Spleen (tissue), 11 donors: ENCODE results near the gene BTRC. TPM values are rescaled to one million over a fixed set of nuclear protein-coding genes. Genes with fewer than 3 reads are reported as not detected.

ENCODE experiments used
- DNase-seq: peaks from one replicate; pipeline ENCODE4 v3.0.0-alpha.2; 2020
- H3K27ac ChIP-seq, 8 donors: fragments of 200-600 bp; sonication (generic) in 7 of 8; 1 replicate in 4 of 8; 2 replicates in 4 of 8; pipeline versions ENCODE4 v1.5.0 to v1.8.0; 2016 to 2021; ENCODE audit warnings: inconsistent platforms in 4 of 8, mild to moderate bottlenecking in 4 of 8, moderate library complexity in 1 of 8
- H3K27me3 ChIP-seq, 7 donors: fragments of 200-600 bp; sonication (generic) in 6 of 7; replicated peaks in 1 of 7; 1 replicate in 4 of 7; 2 replicates in 3 of 7; pipeline versions ENCODE4 v1.5.0 to v1.8.0; 2016 to 2021; ENCODE audit warnings: inconsistent platforms in 3 of 7, mild to moderate bottlenecking in 1 of 7
- H3K36me3 ChIP-seq, 6 donors: fragments of 200-600 bp; sonication (generic) in 5 of 6; 1 replicate in 4 of 6; 2 replicates in 2 of 6; pipeline versions ENCODE4 v1.5.0 to v1.8.0; 2016 to 2021; ENCODE audit warnings: inconsistent platforms in 2 of 6
- H3K4me1 ChIP-seq, 6 donors: fragments of 200-600 bp; sonication (generic) in 5 of 6; 1 replicate in 3 of 6; 2 replicates in 3 of 6; pipeline versions ENCODE4 v1.5.0 to v1.8.0; 2016 to 2021; ENCODE audit warnings: inconsistent platforms in 3 of 6
- H3K4me3 ChIP-seq, 8 donors: fragments of 200-600 bp; sonication (generic) in 7 of 8; 1 replicate in 4 of 8; 2 replicates in 4 of 8; pipeline versions ENCODE4 v1.5.0 to v1.8.0; 2016 to 2021; ENCODE audit warnings: inconsistent platforms in 4 of 8, mild to moderate bottlenecking in 4 of 8, moderate library complexity in 2 of 8
- H3K9me3 ChIP-seq, 8 donors: fragments of 200-600 bp; sonication (generic) in 7 of 8; 1 replicate in 4 of 8; 2 replicates in 4 of 8; pipeline versions ENCODE4 v1.5.0 to v1.8.0; 2016 to 2021; ENCODE audit warnings: inconsistent platforms in 4 of 8
- CTCF ChIP-seq, 11 experiments: fragments of 200-600 bp in 7 of 11; fragments of 450-650 bp in 4 of 11; sonication (generic) in 4 of 11; IDR thresholded peaks in 8 of 11; conservative IDR thresholded peaks in 3 of 11; 1 replicate in 7 of 11; 2 replicates in 4 of 11; pipeline versions ENCODE4 v1.4.0 to v1.8.0; 2016 to 2021; ENCODE audit warnings: antibody characterized with exemption in 11 of 11, inconsistent platforms in 4 of 11, mild to moderate bottlenecking in 1 of 11
- POLR2A ChIP-seq, 3 donors: fragments of 450-650 bp; IDR thresholded peaks; one replicate each; pipeline ENCODE4 v1.5.1; 2017; ENCODE audit warnings: antibody characterized with exemption in 3 of 3, mild to moderate bottlenecking in 1 of 3
- POLR2AphosphoS5 ChIP-seq, 3 donors: sonication (generic); formaldehyde crosslinking; IDR thresholded peaks; one replicate each; pipeline ENCODE4 v1.5.1; 2017; ENCODE audit warnings: antibody characterized with exemption in 3 of 3
- WGBS, 5 donors: extraction: QIAGEN DNeasy Blood & Tissue Kit in 3 of 5; methylation state at CpG; one replicate each; pipeline versions ENCODE4 v1.1.5 to v1.1.7; 2013 to 2018; 5-methylcytosine and 5-hydroxymethylcytosine counted together
- intact Hi-C: fragments of 100-400 bp; cut with DNase I; formaldehyde crosslinking; loops from one replicate; pipeline ENCODE4 v1.15.0; 2023; ENCODE audit warnings: low total_unique reads
- polyA plus RNA-seq, 3 donors: library from polyadenylated mRNA; stranded (reverse); fragments of 200-250 nt; gene quantifications; one replicate each; pipeline ENCODE4 v1.2.1, GENCODE V29; 2013
- total RNA-seq, 7 donors: library from RNA; depleted of rRNA in 3 of 7; stranded (reverse); fragments of >200 nt in 3 of 7; fragmentation: NEBNext Ultra II Directional in 4 of 7; extraction: Animal tissue kit (Norgen Biotek cat#: 25700) in 4 of 7; gene quantifications; one replicate each; pipeline versions ENCODE4 v1.1.0 to v1.2.1, GENCODE V29; 2016 to 2021
- donor health status: healthy with polysubstance abuse.
- donor health status: DM: no; HTN: no; CAD: no; lungs with moderate emphysema.
- donor health status: DM: no; HTN: no; CAD: no.
- donor health status: Bipolar disorder and iron deficiency.
- donor health status: healthy.
- donor health status: DM: no; HTN: no; CAD: no.
- donor health status: DM: yes; HTN: yes; CAD: no.

The BTRC gene
- total and polyA plus RNA-seq, 10 donors = 2.7 to 23.9 (median 19.3) TPM

GRCh38 chr10:101569323-101569621, 215.3 kb downstream of the BTRC start:
- TF ChIP-seq POLR2A (IDR thresholded peaks at IDR 0.05) (no peak), CTCF (IDR thresholded peaks at IDR 0.05 in 8 of 11, conservative IDR thresholded peaks at IDR 0.05 in 3 of 11) (no peak), POLR2AphosphoS5 (IDR thresholded peaks at IDR 0.05) (no peak)
- Histone ChIP-seq H3K9me3 (peaks cover 0 to 12% (median 3%) of the 10 kb centered on the region in 8 donors), H3K4me1 (peaks cover 15 to 38% (median 29%) of the 10 kb centered on the region in 6 donors), H3K27ac (no peak overlapping the region), H3K27me3 (peaks cover 2 to 70% (median 39%) of the 10 kb centered on the region in 7 donors), H3K4me3 (peak overlapping the region in 5 of 8 donors; percentile 51 to 89 (median 59)), H3K36me3 (no peaks in the 10 kb centered on the region)
- intact Hi-C loops = no loop called here
- no peak for DNase-seq
- 8 to 17% (median 11%) methylated on average over 5 to 11 of the region's 11 CpGs for WGBS, 5 donors

- H3K4me1 ChIP-seq = peaks cover 15 to 38% (median 29%) of the 10 kb centered on the region in 6 donors
- 1 to 2% (median 2%) methylated on average over 23 to 56 of the region's 56 CpGs for WGBS, 5 donors
- TF ChIP-seq POLR2A (IDR thresholded peaks at IDR 0.05) = no peak
- peak; percentile 62 to 99 (median 93) for TF ChIP-seq CTCF (IDR thresholded peaks at IDR 0.05 in 8 of 11, conservative IDR thresholded peaks at IDR 0.05 in 3 of 11)
- TF ChIP-seq POLR2AphosphoS5 (IDR thresholded peaks at IDR 0.05) = peak in 2 of 3 donors; percentile 3 to 70
- intact Hi-C loops = loop anchor here (5.0 kb wide), 1 partner anchor 358 kb away; no protein-coding TSS in a partner anchor
- no peaks in the 10 kb centered on the region for H3K36me3 ChIP-seq
- DNase-seq = peak; percentile 94
- H3K4me3 ChIP-seq = peak overlapping the region; percentile 38 to 89 (median 58)
- H3K9me3 ChIP-seq = peaks cover 0 to 12% (median 3%) of the 10 kb centered on the region in 8 donors
- H3K27me3 ChIP-seq = peaks cover 2 to 64% (median 39%) of the 10 kb centered on the region in 7 donors
- peak overlapping the region in 2 of 8 donors; percentile 25 to 27 for H3K27ac ChIP-seq
Measured at GRCh38 chr10:101569622-101570427, 215.9 kb downstream of the BTRC start.

GRCh38 chr10:101570428-101571270, 216.7 kb downstream of the BTRC start:
- 10 to 24% (median 13%) methylated on average over 15 to 37 of the region's 37 CpGs for WGBS, 5 donors
- Histone ChIP-seq H3K4me1 (peaks cover 15 to 38% (median 29%) of the 10 kb centered on the region in 6 donors), H3K27ac (peak overlapping the region in 2 of 8 donors; percentile 25 to 27), H3K9me3 (peaks cover 0 to 12% (median 3%) of the 10 kb centered on the region in 8 donors), H3K36me3 (peaks cover 0 to 2% (median 0%) of the 10 kb centered on the region in 6 donors), H3K4me3 (peak overlapping the region; percentile 38 to 89 (median 58)), H3K27me3 (peaks cover 2 to 56% (median 39%) of the 10 kb centered on the region in 7 donors)
- no peak for DNase-seq
- TF ChIP-seq POLR2A (IDR thresholded peaks at IDR 0.05) (no peak), POLR2AphosphoS5 (IDR thresholded peaks at IDR 0.05) (peak in 1 of 3 donors; percentile 19), CTCF (IDR thresholded peaks at IDR 0.05 in 8 of 11, conservative IDR thresholded peaks at IDR 0.05 in 3 of 11) (peak in 6 of 11 experiments; percentile 2 to 63 (median 56))
- intact Hi-C loops = loop anchor here (5.0 kb wide), 1 partner anchor 358 kb away; no protein-coding TSS in a partner anchor
